Measurements from ENCODE around the gene MBD3L5.
"Not testable (repeated sequence)": the region's sequence is repeated elsewhere in the genome, so short reads cannot be mapped to it uniquely, and the experiment has no call there.

MBD3L5 gene

DNA sequence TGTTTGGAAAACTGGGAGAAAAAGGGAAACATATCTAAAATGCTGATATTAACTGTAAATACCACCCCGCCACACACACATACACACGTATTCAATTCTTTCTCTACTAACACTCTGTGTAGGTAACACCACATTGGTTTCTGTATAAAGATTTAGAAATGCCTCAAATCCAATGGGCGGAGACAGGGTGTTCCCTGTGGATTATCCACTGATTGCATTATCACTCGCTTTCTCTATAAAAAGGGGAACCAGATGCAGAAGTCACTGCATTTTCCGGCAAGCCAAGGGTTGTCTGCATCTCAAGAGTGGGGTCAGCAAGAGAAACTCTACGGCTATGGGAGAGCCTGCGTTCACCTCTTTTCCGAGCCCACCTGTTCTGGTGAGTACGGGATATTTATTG is at the start of gene MBD3L5:
Gene MBD3L5, plus strand, starts transcription at position 301 of the 400 bp plus-strand sequence. Its CDS starts 34 bp downstream, at position 335.
- DNase-seq (ENCODE audit: low read depth in 2 of 2): not testable (repeated sequence)

DNA sequence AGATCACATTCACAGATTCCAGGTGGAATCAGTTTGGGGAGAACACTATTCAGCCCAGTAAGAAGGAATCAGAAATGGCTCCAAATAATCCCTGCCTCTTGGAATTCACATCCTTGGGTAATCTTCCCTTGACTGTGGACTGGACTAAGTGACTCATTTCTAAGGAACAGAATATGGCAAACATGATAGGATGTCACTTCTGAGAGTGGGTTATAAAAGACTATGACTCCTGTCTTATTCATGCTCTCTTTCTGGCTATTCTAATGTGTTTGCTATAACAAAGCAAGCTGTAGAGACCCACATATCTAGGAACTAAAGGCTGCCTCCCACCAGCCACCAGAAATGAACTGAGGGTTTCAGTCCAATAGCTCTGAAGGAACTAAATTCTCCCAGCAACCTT is 46.9 kb upstream of the MBD3L5 start:
- no peak for DNase-seq (ENCODE audit: low read depth in 2 of 2)

DNA sequence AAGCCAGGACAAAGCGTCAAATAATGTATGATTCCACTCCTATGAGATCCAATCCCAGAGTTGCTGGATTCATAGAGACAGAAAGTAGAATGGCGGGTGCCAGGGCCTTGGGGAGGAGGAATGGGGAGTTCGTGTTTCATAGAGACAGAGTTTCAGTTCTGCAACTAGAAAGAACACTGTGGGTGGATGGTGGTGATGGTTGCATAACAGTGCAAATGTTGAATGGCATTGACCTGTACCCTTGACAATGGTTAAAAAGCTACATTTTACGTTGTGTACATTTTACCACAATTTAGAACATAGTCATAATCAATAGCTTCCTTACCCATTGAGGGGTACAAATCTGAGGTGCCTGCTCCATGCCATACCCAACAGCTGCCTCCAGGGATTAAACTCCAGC is 42.5 kb upstream of the MBD3L5 start:
- DNase-seq (ENCODE audit: low read depth in 2 of 2): no peak

GRCh38 chr19:6988257-6988656 is 42.1 kb upstream of the MBD3L5 start:
- DNase-seq (ENCODE audit: low read depth in 2 of 2): no peak

DNA sequence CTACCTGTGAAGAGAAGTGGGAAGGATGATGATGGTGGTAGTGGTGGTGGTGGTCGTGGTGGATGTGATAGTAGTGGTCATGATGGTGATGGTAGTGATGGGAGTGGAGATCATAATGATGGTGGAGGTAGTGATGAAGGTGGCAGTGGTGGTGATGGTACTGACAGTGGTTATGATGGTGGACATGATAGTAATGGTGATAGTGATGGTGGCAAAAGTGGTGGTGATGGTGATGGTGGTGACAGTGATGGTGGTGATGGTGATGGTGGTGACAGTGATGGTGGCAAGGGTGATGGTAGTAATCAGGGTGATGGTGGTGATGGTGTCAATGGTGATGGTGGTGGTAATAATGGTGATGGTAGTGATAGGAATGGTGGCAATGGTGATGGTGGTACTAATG is 35.3 kb upstream of the MBD3L5 start:
- DNase-seq (ENCODE audit: low read depth in 2 of 2): no peak

DNA sequence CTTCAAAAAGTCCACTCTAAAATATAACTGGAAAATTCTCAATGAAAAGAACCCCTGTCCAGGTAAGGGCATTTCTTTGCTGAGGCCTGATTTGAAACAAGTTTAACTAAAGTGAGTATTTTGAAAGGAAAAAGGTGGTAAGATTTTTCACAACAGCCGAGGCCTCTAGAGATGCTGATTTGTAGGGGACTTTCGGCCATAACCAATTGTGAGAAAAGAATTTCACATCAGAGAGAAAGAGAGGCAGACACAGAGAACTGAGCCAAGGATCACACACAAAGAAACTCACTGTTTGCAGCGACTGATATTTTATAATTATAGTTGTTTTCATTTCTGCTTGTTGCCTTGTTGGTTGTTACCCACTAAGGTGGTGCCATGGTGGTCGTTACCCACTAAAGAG is 33.6 kb upstream of the MBD3L5 start:
- DNase-seq (ENCODE audit: low read depth in 2 of 2): no peak

GRCh38 chr19:6997679-6998445 is 32.5 kb upstream of the MBD3L5 start:
- no peak for DNase-seq (ENCODE audit: low read depth in 2 of 2)

GRCh38 chr19:6999933-7000332 is 30.4 kb upstream of the MBD3L5 start:
- DNase-seq (ENCODE audit: low read depth in 2 of 2): no peak

DNA sequence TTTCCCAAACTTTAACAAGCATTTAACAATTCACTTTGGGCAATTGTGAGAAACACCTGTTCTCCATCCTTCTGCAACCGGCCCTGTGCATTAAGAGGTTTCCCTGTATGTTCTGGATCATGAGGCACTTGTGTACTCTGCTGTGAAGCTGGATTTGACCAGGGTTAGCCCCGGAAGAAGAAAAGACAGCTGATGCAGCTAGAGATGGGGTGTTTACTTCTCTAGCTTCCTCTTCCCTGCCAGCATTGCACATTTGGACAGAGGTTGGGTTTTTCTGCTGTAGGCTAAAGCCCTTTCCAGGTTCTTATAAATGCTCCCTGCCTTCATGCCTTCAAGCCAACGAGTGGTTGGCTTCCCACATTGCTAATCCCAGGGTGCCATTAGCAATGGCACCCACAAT is 30.0 kb upstream of the MBD3L5 start:
- DNase-seq (ENCODE audit: low read depth in 2 of 2): no peak

DNA sequence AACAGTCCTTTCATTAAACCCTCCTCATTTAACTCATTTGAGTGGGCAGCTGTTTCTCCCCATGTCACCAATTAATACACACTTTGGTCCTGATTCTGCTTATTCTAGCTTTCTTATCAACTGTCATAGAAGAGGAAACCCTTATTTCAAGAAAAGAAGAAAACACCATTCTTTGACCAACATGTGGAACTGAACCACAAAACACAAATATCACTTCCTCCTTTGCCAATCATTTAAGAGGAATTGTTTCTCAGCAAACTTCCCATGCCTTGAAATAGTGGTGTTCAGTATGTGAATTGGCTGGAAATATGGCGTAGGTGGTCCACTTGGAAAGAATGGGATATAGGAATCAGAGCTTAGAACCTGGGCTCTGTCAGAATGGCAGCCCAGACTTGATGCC is 29.6 kb upstream of the MBD3L5 start:
- DNase-seq (ENCODE audit: low read depth in 2 of 2): no peak

DNA sequence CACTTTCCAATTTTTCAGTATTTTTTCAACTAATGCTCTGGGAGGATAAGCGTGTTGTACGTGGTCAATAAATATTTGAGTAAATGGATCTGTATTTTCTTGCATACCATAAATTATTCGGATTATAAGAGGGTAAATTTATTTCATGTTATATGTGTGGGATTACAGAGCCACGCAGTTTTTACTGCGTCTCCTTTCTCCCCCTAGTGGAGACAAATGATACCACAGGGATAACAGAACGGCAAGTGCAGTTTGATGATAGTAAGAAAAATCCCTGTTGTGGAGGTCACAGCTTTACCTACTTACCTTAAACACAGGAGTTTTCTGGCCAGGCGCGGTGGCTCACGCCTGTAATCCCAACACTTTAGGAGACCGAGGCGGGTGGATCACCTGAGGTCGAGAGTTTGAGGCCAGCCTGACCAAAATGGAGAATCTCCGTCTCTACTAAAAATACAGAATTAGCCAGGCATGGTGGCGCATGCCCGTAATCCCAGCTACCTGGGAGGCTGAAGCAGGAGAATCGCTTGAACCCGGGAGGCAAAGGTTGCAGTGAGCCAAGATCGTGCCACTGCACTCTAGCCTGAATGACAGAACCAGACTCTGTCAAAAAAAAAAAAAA is 26.0 kb upstream of the MBD3L5 start:
- DNase-seq (ENCODE audit: low read depth in 2 of 2): no peak

- no peak for DNase-seq (ENCODE audit: low read depth in 2 of 2)
Measured at GRCh38 chr19:7006135-7006704, 24.2 kb upstream of the MBD3L5 start.

DNA sequence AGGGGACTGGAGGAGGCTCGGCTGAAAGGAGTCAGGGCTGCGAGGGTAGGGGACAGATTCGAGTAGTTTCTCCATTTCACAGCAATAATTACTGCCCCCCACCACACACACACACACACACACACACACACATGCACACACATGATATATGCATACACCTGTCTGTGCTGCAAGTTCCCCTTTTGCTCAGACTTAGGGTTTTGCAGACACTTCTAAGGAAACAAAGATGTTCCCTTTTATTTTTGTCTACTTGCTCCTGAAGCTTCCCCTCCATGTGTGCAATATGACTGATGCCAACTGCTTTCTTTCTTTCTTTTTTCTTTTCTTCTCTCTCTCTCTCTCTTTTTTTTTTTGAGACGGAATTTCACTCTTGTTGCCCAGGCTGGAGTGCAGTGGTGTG is 22.5 kb upstream of the MBD3L5 start:
- no peak for DNase-seq (ENCODE audit: low read depth in 2 of 2)

DNA sequence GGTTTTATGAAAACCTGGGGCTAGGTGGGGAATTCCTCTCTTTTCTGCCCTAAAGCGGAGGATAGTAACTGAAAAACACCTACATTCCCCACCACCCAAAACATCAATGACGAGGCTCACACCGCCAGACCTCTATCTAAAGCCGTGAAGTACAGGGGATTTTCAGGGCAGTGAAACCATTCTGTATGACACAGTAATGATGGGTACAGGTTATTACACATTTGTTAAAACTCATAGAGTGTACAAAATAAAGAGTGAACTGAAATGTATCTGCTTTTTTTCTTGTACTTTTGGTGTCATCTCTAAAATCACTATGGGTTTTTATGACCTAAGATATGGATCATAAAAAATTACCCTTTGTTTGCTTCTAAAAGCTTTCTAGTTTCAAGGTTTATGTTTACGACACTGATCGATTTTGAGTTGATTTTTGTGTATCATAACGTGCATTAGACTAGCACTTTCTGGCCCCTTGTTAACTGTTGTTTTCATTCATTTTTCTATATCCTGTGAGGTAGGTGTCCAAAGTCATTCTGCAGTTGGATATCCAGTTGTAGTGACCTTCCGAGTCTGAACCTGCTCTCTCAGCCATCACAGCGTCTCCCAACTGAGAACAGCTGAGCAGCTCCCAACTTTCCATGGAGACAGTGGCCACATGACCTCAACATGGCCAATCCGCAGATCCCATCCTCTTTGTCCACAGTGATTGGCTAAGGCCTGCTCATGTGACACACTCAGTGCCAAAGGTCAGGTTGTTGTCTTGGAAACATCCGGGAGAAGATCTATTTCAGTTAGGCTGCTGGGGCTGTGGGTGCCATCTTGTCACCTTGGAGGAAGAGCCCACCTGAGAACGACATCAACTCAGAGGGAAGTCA is 19.4 kb upstream of the MBD3L5 start:
- DNase-seq (ENCODE audit: low read depth in 2 of 2): no peak

- no peak for DNase-seq (ENCODE audit: low read depth in 2 of 2)
Measured at GRCh38 chr19:7013678-7014077, 16.7 kb upstream of the MBD3L5 start.

- no peak for DNase-seq (ENCODE audit: low read depth in 2 of 2)
Measured at GRCh38 chr19:7018828-7019227, 11.6 kb upstream of the MBD3L5 start.

DNA sequence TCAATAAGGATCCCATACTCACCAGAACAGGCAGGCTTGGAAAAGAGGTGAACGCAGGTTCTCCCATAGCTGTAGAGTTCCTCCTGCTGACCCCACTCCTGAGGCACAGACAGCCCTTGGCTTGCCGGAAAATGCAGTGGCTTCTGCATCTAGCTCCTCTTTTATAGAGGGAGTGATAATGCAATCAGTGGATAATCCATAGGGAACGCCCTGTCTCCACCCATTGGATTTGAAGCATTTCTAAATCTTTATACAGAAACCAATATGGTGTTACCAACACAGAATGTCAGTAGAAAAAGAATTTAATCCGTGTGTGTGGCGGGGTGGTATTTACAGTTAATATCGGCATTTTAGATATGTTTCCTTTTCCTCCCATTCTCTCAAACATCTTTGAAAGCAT is 9.0 kb upstream of the MBD3L5 start, which contains the start of gene MBD3L2B:
Gene MBD3L2B, minus strand, starts transcription at position 101 of the 400 bp plus-strand sequence. Its CDS starts 34 bp downstream, at position 67.
- not testable (repeated sequence) for DNase-seq (ENCODE audit: low read depth in 2 of 2)

- DNase-seq (ENCODE audit: low read depth in 2 of 2): not testable (repeated sequence)
Measured at GRCh38 chr19:7028790-7029189, 1.6 kb upstream of the MBD3L5 start.

DNA sequence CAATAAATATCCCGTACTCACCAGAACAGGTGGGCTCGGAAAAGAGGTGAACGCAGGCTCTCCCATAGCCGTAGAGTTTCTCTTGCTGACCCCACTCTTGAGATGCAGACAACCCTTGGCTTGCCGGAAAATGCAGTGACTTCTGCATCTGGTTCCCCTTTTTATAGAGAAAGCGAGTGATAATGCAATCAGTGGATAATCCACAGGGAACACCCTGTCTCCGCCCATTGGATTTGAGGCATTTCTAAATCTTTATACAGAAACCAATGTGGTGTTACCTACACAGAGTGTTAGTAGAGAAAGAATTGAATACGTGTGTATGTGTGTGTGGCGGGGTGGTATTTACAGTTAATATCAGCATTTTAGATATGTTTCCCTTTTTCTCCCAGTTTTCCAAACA is 9.7 kb downstream of the MBD3L5 start, which contains the start of gene MBD3L4:
Gene MBD3L4, minus strand, starts transcription at position 101 of the 400 bp plus-strand sequence. Its CDS starts 35 bp downstream, at position 66.
- DNase-seq (ENCODE audit: low read depth in 2 of 2): not testable (repeated sequence)

DNA sequence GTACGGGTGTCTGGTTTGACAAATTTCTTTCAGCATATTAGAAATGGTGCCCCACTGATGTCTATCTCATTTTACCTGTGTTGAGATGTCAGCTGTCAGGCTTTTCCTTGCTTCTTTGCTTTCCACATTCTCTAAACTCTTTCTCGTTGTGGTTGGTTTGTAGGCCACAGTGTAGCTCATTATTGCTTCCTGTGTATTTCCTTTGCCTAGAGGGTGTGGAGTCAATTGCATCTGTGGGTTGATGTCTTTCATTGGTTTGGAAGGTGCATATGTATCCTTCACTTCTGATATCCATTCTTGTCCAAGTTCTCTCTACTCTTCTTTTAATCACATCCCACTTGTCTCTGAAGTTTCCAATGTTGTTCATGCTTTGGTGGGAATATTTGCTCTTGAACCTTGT is 11.2 kb downstream of the MBD3L5 start:
- DNase-seq (ENCODE audit: low read depth in 2 of 2): not testable (repeated sequence)

- DNase-seq (ENCODE audit: low read depth in 2 of 2): not testable (repeated sequence)
Measured at GRCh38 chr19:7049021-7049420, 18.6 kb downstream of the MBD3L5 start, which contains the start of gene MBD3L2. Gene MBD3L2, plus strand, starts transcription at chr19:7049321. Its CDS starts 53 bp downstream, at chr19:7049374.

- DNase-seq (ENCODE audit: low read depth in 2 of 2): not testable (repeated sequence)
Measured at GRCh38 chr19:7051421-7051820, 21.0 kb downstream of the MBD3L5 start.

Data from fibroblast of skin of left biceps (primary cell).